ENCODE results near the gene MTUS2. TPM values are rescaled to one million over a fixed set of nuclear protein-coding genes. Genes with fewer than 3 reads are reported as not detected.

MTUS2 gene
- total RNA-seq, 6 experiments from 2014 or later = 0.07 to 0.15 (median 0.14) TPM; not detected in 1

- DNase-seq = no peak
- peaks cover 56% of the 10 kb centered on the region for H3K36me3 Mint-ChIP-seq (ENCODE audit: low read depth)
- TF ChIP-seq, protein P1, sequence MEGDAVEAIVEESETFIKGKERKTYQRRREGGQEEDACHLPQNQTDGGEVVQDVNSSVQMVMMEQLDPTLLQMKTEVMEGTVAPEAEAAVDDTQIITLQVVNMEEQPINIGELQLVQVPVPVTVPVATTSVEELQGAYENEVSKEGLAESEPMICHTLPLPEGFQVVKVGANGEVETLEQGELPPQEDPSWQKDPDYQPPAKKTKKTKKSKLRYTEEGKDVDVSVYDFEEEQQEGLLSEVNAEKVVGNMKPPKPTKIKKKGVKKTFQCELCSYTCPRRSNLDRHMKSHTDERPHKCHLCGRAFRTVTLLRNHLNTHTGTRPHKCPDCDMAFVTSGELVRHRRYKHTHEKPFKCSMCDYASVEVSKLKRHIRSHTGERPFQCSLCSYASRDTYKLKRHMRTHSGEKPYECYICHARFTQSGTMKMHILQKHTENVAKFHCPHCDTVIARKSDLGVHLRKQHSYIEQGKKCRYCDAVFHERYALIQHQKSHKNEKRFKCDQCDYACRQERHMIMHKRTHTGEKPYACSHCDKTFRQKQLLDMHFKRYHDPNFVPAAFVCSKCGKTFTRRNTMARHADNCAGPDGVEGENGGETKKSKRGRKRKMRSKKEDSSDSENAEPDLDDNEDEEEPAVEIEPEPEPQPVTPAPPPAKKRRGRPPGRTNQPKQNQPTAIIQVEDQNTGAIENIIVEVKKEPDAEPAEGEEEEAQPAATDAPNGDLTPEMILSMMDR (IDR thresholded peaks at IDR 0.05) = no peak
- H3K27me3 Mint-ChIP-seq (ENCODE audit: insufficient read depth) = peaks cover 3% of the 10 kb centered on the region; the same call in 1 of the 2 replicates
- no peaks in the 10 kb centered on the region for H3K9me3 Mint-ChIP-seq
- H3K27ac Mint-ChIP-seq = peak overlapping the region; percentile 58
- H3K4me1 Mint-ChIP-seq (ENCODE audit: low read depth) = peaks cover 34% of the 10 kb centered on the region
- H3K4me3 Mint-ChIP-seq = no peak overlapping the region
These were observed 709.6 kb downstream of the MTUS2 start for GRCh38 chr13:29529754-29530153.

DNA sequence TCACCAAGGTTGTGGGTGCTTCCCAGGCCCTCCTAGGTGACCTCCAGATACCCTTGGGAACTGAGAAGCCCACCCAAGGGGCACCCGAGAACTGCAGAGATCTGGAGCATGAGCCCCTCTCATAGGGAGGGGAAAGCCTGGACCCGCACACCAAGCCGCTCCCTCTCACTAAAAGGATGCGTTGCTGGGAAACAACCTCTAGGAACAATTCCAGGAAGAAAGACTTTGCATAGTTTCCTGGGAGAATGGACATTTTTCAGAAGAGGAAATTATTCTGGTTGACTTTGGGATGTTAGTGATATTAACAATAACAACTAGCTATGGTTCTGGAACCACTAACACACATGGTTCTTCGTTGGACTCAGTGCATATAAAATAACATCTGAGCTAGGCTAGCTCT, 710.8 kb downstream of the MTUS2 start:
- Mint-ChIP-seq H3K27ac (peak overlapping the region; percentile 38; the same call in 1 of the 2 replicates), H3K4me3 (no peak overlapping the region), H3K9me3 (no peaks in the 10 kb centered on the region), H3K4me1 (ENCODE audit: low read depth) (peaks cover 34% of the 10 kb centered on the region), H3K36me3 (ENCODE audit: low read depth) (peaks cover 56% of the 10 kb centered on the region), H3K27me3 (ENCODE audit: insufficient read depth) (no peaks in the 10 kb centered on the region)
- no peak for DNase-seq
- TF ChIP-seq, protein P1 (IDR thresholded peaks at IDR 0.05) = no peak

DNA sequence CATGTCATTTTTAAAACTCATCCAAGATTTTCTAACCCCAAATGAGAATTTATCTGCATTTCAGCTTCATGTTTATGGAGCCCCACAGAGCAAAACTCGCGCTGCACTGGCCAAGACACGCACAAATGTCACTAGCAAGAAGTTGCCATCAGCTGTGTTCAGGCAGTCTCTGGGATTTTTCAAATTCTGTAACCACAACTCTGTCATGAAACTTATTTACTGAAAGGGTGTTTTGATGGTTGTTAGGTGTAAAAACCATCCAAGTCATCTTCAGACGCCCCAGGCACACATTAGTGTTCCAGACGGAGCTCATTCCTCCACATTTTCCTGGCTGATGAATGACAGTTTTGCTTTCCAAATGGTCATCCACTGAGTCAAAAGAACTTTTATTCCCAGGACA, 712.0 kb downstream of the MTUS2 start:
- H3K4me1 Mint-ChIP-seq (ENCODE audit: low read depth) = peaks cover 34% of the 10 kb centered on the region
- H3K27ac Mint-ChIP-seq = peak overlapping the region; percentile 74
- peaks cover 51% of the 10 kb centered on the region for H3K36me3 Mint-ChIP-seq (ENCODE audit: low read depth)
- no peak for DNase-seq
- no peaks in the 10 kb centered on the region for H3K9me3 Mint-ChIP-seq
- no peaks in the 10 kb centered on the region for H3K27me3 Mint-ChIP-seq (ENCODE audit: insufficient read depth)
- H3K4me3 Mint-ChIP-seq = no peak overlapping the region
- TF ChIP-seq, protein P1 (IDR thresholded peaks at IDR 0.05) = no peak

GRCh38 chr13:29532821-29533220, 712.7 kb downstream of the MTUS2 start:
- Mint-ChIP-seq H3K36me3 (ENCODE audit: low read depth) (peaks cover 45% of the 10 kb centered on the region), H3K27me3 (ENCODE audit: insufficient read depth) (no peaks in the 10 kb centered on the region), H3K4me1 (ENCODE audit: low read depth) (peaks cover 37% of the 10 kb centered on the region), H3K4me3 (no peak overlapping the region), H3K9me3 (no peaks in the 10 kb centered on the region), H3K27ac (peak overlapping the region; percentile 74)
- DNase-seq = no peak
- TF ChIP-seq, protein P1 (IDR thresholded peaks at IDR 0.05) = no peak

DNA sequence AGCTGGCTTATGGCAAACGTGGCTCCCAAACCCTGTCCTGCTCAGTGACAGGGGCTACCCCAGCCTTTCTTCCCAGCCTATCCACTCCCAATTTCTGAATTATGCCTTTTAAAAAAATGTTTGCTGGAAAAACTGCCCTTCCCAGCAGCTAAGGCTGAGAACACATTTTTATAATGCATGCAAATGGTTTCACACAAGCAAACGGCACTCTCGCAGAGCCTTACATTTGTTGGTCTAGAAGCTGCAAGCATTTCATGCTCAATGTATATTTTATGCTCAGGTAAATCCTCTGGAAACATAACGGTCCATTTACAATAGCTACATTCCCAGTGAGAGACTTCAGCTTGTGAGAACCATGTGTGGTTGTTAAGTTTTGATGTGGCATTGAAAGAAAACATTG, 713.9 kb downstream of the MTUS2 start:
- TF ChIP-seq, protein P1 (IDR thresholded peaks at IDR 0.05) = no peak
- H3K9me3 Mint-ChIP-seq = no peaks in the 10 kb centered on the region
- peaks cover 50% of the 10 kb centered on the region for H3K4me1 Mint-ChIP-seq (ENCODE audit: low read depth)
- DNase-seq = no peak
- peak overlapping the region; percentile 12 for H3K27ac Mint-ChIP-seq
- H3K4me3 Mint-ChIP-seq = no peak overlapping the region
- no peaks in the 10 kb centered on the region for H3K27me3 Mint-ChIP-seq (ENCODE audit: insufficient read depth)
- H3K36me3 Mint-ChIP-seq (ENCODE audit: low read depth) = peaks cover 44% of the 10 kb centered on the region

Measured in HFFc6 (cell line).